Measurements from ENCODE around the gene PTPN6.

The PTPN6 gene

DNA sequence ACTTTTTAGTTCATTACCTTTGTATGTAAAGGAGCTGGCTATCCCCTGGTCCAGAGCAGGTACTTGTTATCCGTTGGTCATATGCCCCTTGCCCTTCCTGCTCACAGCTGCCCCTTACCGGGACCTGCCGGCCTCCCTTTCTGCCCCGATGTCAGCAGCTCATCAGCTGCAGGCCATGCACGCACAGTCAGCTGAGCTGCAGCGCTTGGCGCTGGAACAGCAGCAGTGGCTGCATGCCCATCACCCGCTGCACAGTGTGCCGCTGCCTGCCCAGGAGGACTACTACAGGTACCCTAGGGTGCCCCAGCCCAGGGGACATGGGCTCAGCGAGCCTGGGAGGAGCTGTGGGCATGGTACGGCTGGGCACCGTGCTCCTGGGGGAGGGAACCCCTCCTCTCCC lies 9.9 kb upstream of the PTPN6 start:
- TF ChIP-seq CTCF (IDR thresholded peaks at IDR 0.05): no peak

DNA sequence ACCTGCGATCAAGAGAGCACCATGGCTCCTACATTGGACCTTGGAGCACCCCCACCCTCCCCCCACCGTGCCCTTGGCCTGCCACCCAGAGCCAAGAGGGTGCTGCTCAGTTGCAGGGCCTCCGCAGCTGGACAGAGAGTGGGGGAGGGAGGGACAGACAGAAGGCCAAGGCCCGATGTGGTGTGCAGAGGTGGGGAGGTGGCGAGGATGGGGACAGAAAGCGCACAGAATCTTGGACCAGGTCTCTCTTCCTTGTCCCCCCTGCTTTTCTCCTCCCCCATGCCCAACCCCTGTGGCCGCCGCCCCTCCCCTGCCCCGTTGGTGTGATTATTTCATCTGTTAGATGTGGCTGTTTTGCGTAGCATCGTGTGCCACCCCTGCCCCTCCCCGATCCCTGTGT lies 9.4 kb upstream of the PTPN6 start:
- TF ChIP-seq CTCF (IDR thresholded peaks at IDR 0.05): no peak

DNA sequence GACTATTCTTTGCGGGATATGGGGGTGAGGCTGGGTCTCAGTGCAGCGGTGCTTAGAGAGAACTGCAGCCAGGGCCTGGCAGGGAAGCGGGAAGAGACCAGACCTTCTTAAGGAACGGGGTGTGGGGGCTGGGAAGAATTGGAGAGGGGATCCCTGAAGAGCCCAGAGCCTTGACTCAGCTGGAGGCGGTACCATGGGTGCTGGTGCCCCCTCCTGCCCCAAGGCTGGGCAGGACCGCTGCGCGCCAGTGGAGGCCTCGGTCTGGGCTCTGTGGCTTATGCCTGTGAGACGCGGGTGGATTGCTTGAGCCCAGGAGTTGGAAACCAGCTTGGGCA lies 8.9 kb upstream of the PTPN6 start:
- TF ChIP-seq CTCF (IDR thresholded peaks at IDR 0.05): no peak

- TF ChIP-seq CTCF (IDR thresholded peaks at IDR 0.05): no peak
These were observed 7.8 kb upstream of the PTPN6 start for GRCh38 chr12:6943389-6943721.

DNA sequence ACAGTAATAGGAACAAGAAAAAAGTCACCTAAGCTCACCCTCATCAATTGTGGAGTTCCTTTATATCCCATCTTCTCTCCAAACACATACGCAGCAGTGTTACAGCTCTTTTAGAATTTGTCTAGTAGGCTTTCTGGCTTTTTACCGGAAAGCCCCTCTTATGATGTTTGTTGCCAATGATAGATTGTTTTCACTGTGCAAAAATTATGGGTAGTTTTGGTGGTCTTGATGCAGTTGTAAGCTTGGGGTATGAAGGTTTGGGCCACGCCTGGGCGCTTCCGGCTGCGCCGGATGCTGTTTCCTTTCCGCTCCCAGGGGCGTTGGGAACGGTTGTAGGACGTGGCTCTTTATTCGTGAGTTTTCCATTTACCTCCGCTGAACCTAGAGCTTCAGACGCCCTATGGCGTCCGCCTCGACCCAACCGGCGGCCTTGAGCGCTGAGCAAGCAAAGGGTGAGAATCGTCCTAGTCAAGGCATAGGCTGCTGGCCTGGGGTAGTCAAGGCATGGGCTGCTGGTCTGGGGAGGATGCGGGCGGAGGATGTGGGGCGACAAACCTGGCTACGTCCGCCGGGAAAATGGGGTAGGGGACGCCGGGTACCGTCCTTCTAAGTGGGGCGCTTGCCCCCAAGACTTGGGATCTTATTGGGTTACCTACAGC lies 7.3 kb upstream of the PTPN6 start, which contains the start of the genes C12orf57 and RNU7-1:
Gene C12orf57 (plus strand): TSS at position 301 of the 659 bp plus-strand sequence. CDS start 100 bp downstream, at position 401.
Gene RNU7-1 (plus strand): TSS at position 95 of the 659 bp plus-strand sequence.
- TF ChIP-seq CTCF (IDR thresholded peaks at IDR 0.05): no peak

DNA sequence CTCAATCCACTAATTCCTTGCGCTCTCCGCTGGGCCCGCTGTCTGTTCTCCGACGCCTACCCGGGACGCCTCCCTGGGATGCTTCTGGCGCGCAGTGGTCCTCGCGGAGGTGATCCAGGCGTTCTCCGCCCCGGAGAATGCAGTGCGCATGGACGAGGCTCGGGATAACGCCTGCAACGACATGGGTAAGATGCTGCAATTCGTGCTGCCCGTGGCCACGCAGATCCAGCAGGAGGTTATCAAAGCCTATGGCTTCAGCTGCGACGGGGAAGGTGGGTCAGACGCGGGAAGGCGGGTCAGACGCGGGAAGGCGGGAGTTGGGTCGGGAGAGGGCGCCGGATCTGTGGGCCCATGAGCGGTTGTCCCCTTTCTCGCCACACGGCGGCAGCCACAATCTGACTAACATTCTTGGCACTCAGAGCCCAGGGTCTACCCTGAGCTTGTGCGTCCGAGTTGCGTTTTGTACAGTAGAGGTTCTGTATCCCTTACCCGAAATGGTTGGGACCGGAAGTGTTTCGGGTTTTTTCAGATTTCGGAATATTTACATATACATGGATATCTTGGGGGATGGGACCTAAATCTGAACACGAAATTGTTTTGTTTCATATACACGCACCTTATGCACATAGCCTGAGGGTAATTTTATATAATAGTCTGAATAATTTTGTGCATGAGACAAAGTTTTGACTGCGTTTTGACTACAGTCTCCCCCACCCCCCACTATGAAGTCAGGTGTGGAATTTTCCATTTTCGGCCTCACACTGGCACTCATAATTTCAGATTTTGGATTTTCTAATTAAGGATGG lies 6.6 kb upstream of the PTPN6 start:
- TF ChIP-seq CTCF (IDR thresholded peaks at IDR 0.05): peak; percentile 84

DNA sequence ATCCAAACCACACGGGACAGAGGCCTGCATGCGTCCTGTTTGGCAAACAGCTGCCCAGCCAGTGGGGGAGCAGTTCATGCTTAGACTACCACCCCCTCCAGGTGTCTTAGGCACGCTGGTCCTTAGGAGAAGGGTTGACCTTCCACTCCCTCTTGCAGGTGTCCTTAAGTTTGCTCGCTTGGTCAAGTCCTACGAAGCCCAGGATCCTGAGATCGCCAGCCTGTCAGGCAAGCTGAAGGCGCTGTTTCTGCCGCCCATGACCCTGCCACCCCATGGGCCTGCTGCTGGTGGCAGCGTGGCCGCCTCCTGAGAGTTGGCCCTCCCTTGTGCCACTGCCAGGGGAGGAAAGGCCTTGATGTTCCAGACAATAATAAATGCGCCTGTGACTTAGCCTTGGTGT lies 5.5 kb upstream of the PTPN6 start:
- no peak for TF ChIP-seq CTCF (IDR thresholded peaks at IDR 0.05)

Measured in LNCAP (cell line).